GM23338 (cell line): ENCODE data around the gene RXYLT1. TPM values are rescaled to one million over a fixed set of nuclear protein-coding genes. Genes with fewer than 3 reads are reported as not detected.

Experiments
- ATAC-seq: fragments of 200-7000 bp; cut with Tn5 transposase; 3 replicates; pipeline ENCODE4 v1.9.1; 2020
- DNase-seq: peaks from one replicate; pipeline ENCODE4 v3.0.0-alpha.2; 2015; ENCODE audit warnings: low spot score
- H2AFZ ChIP-seq: fragments of 200-600 bp; sonication (generic); 2 replicates; pipeline ENCODE4 v1.8.0; 2016; ENCODE audit warnings: antibody characterized with exemption, mild to moderate bottlenecking, moderate library complexity
- H3F3A ChIP-seq: fragments of 200-600 bp; sonication (generic); replicated peaks from 2 replicates; pipeline ENCODE4 v1.8.0; 2017; ENCODE audit warnings: antibody characterized with exemption, mixed run types, low read depth
- H3K27ac ChIP-seq: fragments of 200-600 bp; sonication (generic); 2 replicates; pipeline ENCODE4 v1.6.1; 2016; ENCODE audit warnings: low read depth
- H3K27me3 ChIP-seq: fragments of 200-600 bp; sonication (generic); 2 replicates; pipeline ENCODE4 v1.8.0; 2016; ENCODE audit warnings: mild to moderate bottlenecking, mixed run types, moderate library complexity; ENCODE audit not compliant: insufficient read depth
- H3K36me3 ChIP-seq: fragments of 200-600 bp; sonication (generic); 2 replicates; pipeline ENCODE4 v1.8.0; 2016; ENCODE audit warnings: mild to moderate bottlenecking; ENCODE audit not compliant: insufficient read depth
- H3K4me1 ChIP-seq: fragments of 200-600 bp; sonication (generic); 2 replicates; pipeline ENCODE4 v1.8.0; 2016; ENCODE audit warnings: mild to moderate bottlenecking, moderate library complexity; ENCODE audit not compliant: insufficient read depth
- H3K4me2 ChIP-seq: fragments of 200-600 bp; sonication (generic); 2 replicates; pipeline ENCODE4 v1.7.1; 2017; ENCODE audit warnings: mixed run types
- H3K4me3 ChIP-seq: fragments of 200-600 bp; sonication (generic); 2 replicates; pipeline ENCODE4 v1.6.1; 2016; ENCODE audit warnings: mixed run types
- H3K79me2 ChIP-seq: fragments of 200-600 bp; sonication (generic); replicated peaks from 2 replicates; pipeline ENCODE4 v1.8.0; 2017; ENCODE audit warnings: mild to moderate bottlenecking; ENCODE audit not compliant: insufficient read depth
- H3K9me2 ChIP-seq: fragments of 200-600 bp; sonication (generic); 2 replicates; pipeline ENCODE4 v1.8.0; 2017; ENCODE audit not compliant: insufficient read depth
- H4K20me1 ChIP-seq: fragments of 200-600 bp; sonication (generic); replicated peaks from 2 replicates; pipeline ENCODE4 v1.8.0; 2017; ENCODE audit warnings: mild to moderate bottlenecking; ENCODE audit not compliant: insufficient read depth
- H3K27ac Mint-ChIP-seq: 2 replicates; pipeline ENCODE4 v1.8.0; 2020; ENCODE audit warnings: inconsistent platforms, mild to moderate bottlenecking, moderate library complexity, mixed read lengths
- H3K27me3 Mint-ChIP-seq: 3 replicates; pipeline ENCODE4 v1.8.0; 2022; ENCODE audit warnings: low read depth, mild to moderate bottlenecking, moderate library complexity, mixed read lengths, inconsistent platforms; ENCODE audit not compliant: insufficient read depth, poor library complexity
- H3K36me3 Mint-ChIP-seq: 3 replicates; pipeline ENCODE4 v1.8.0; 2021; ENCODE audit warnings: low read depth, mild to moderate bottlenecking, inconsistent platforms, moderate library complexity, mixed read lengths
- H3K4me1 Mint-ChIP-seq: 3 replicates; pipeline ENCODE4 v1.8.0; 2020; ENCODE audit warnings: mild to moderate bottlenecking, inconsistent platforms, mixed read lengths
- H3K4me3 Mint-ChIP-seq: 3 replicates; pipeline ENCODE4 v1.8.0; 2021; ENCODE audit warnings: moderate library complexity, mild to moderate bottlenecking, inconsistent platforms, mixed read lengths
- H3K9me3 Mint-ChIP-seq: 3 replicates; pipeline ENCODE4 v1.8.0; 2020; ENCODE audit warnings: moderate library complexity, mild to moderate bottlenecking, inconsistent platforms, mixed read lengths
- CREB1 ChIP-seq: fragments of 250-450 bp; sonication (Bioruptor Pico); IDR thresholded peaks from 2 replicates; pipeline ENCODE4 v1.5.0; 2020; ENCODE audit warnings: low read depth, mild to moderate bottlenecking, moderate library complexity
- EZH2 ChIP-seq: fragments of 200-600 bp; sonication (generic); IDR thresholded peaks from one replicate; pipeline ENCODE4 v1.8.0; 2017; ENCODE audit warnings: antibody characterized with exemption, mild to moderate bottlenecking, low read depth; ENCODE audit not compliant: unreplicated experiment
- EZH2phosphoT487 ChIP-seq: fragments of 200-600 bp; sonication (generic); IDR thresholded peaks from one replicate; pipeline ENCODE4 v1.8.1; 2018; ENCODE audit warnings: antibody characterized with exemption; ENCODE audit not compliant: unreplicated experiment
- JUNB ChIP-seq: IDR thresholded peaks from one replicate; pipeline ENCODE4 v1.6.1; 2016; ENCODE audit warnings: antibody characterized with exemption; ENCODE audit not compliant: unreplicated experiment
- NANOG ChIP-seq: IDR thresholded peaks from 2 replicates; pipeline ENCODE4 v1.6.1; 2016; ENCODE audit warnings: antibody characterized with exemption, borderline replicate concordance
- POLR2AphosphoS5 ChIP-seq: IDR thresholded peaks from 2 replicates; pipeline ENCODE4 v1.6.1; 2016; ENCODE audit warnings: antibody characterized with exemption, low read depth
- STAT1 ChIP-seq: IDR thresholded peaks from one replicate; pipeline ENCODE4 v1.6.1; 2016; ENCODE audit warnings: antibody characterized with exemption; ENCODE audit not compliant: unreplicated experiment
- ZNF114 ChIP-seq: fragments of 250-450 bp; sonication (Bioruptor Pico); IDR thresholded peaks from 2 replicates; pipeline ENCODE4 v1.5.0; 2020; ENCODE audit warnings: mild to moderate bottlenecking, moderate library complexity
- ZNF331 ChIP-seq: fragments of 250-450 bp; sonication (Bioruptor Pico); IDR thresholded peaks from 2 replicates; pipeline ENCODE4 v1.5.0; 2020; ENCODE audit warnings: low read depth, mild to moderate bottlenecking, moderate library complexity
- polyA plus RNA-seq: library from polyadenylated mRNA; unstranded; fragments of >200 nt; fragmentation: Nextera tagmentation; extraction: Ambion mirVana; gene quantifications from 2 replicates; pipeline ENCODE4 v1.2.1, GENCODE V29; 2016
- total RNA-seq: library from RNA; depleted of rRNA; stranded (reverse); fragments of >200 nt; shearing (Covaris generic); gene quantifications from 2 replicates; pipeline ENCODE4 v1.2.3, GENCODE V29; 2014
- TF ChIP-seq, protein P1 (sequence below): IDR thresholded peaks from one replicate; pipeline ENCODE4 v1.6.1; 2018; ENCODE audit warnings: antibody characterized with exemption; ENCODE audit not compliant: unreplicated experiment
- TF ChIP-seq, protein P2 (sequence below): IDR thresholded peaks from 2 replicates; pipeline ENCODE4 v1.6.1; 2016; ENCODE audit warnings: antibody characterized with exemption
- TF ChIP-seq, protein P3 (sequence below): fragments of 250-450 bp; sonication (Bioruptor Pico); IDR thresholded peaks from 2 replicates; pipeline ENCODE4 v1.5.0; 2020; ENCODE audit warnings: mild to moderate bottlenecking, moderate library complexity
- TF ChIP-seq, protein P4 (sequence below), 2 experiments: fragments of 200-600 bp in 1 of 2; sonication (generic) in 1 of 2; conservative IDR thresholded peaks; 2 replicates each; pipeline versions ENCODE4 v1.5.1 to v1.6.1; 2016 to 2017; ENCODE audit warnings: antibody characterized with exemption in 2 of 2, low read depth in 2 of 2, mild to moderate bottlenecking in 2 of 2, moderate library complexity in 1 of 2

RXYLT1 gene
- total and polyA plus RNA-seq, 2 experiments from 2014 or later = 10.1 to 11.1 TPM

DNA sequence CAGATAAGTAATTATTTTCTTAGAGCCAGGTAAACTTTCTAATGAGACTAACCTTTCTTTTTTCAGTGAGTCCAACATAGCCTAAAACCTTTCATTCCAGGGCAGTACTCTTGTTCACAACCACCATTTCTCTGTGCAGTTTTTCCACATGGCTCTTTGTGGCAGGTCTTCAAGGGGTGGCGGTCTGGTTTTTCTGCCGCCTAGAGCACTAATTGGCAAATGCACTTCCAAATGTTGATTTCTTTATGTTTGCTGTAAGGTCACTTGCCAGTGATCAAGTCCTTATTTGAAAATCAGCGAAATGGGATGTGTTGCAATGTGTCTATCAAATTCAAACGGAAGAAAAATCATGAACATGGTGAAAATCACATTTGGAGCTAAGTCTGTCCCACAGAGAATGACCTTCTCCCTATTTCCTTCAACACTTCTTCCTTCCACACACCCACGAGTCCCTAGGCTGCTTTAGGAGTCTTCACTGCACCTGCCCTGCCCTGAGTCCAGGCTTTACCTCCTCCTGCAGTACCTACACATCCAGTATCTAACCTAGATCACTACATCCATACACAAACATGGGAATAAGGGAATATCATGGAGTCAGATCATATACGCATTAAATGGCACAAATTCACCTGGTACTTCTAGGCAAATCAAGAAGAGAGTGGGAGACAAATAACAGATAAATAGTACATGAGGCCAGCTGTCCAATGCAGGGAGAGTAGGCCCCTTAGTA, 66.7 kb downstream of the RXYLT1 start:
- Histone ChIP-seq H3K27ac (no peak overlapping the region), H3K4me2 (peak overlapping the region; percentile 100), H3K79me2 (peaks cover 62% of the 10 kb centered on the region), H3K9me2 (no peaks in the 10 kb centered on the region), H3K27me3 (peaks cover 20% of the 10 kb centered on the region), H3K4me1 (peaks cover 16% of the 10 kb centered on the region), H3F3A (0 out of 2 replicates have a peak, but pooled peaks cover 7% of the 10 kb centered on the region), H3K4me3 (peak overlapping the region; percentile 99), H3K36me3 (no peaks in the 10 kb centered on the region), H2AFZ (no peak overlapping the region), H4K20me1 (peaks cover 4% of the 10 kb centered on the region)
- Mint-ChIP-seq H3K27ac (no peak overlapping the region), H3K4me3 (peak overlapping the region; percentile 95), H3K36me3 (peaks cover 2% of the 10 kb centered on the region; the same call in 1 of the 3 replicates), H3K4me1 (peaks cover 21% of the 10 kb centered on the region), H3K9me3 (no peaks in the 10 kb centered on the region; the same call in 2 of the 3 replicates), H3K27me3 (peaks cover 8% of the 10 kb centered on the region)
- DNase-seq (no peak), ATAC-seq (no peak)
- TF ChIP-seq, protein P1, sequence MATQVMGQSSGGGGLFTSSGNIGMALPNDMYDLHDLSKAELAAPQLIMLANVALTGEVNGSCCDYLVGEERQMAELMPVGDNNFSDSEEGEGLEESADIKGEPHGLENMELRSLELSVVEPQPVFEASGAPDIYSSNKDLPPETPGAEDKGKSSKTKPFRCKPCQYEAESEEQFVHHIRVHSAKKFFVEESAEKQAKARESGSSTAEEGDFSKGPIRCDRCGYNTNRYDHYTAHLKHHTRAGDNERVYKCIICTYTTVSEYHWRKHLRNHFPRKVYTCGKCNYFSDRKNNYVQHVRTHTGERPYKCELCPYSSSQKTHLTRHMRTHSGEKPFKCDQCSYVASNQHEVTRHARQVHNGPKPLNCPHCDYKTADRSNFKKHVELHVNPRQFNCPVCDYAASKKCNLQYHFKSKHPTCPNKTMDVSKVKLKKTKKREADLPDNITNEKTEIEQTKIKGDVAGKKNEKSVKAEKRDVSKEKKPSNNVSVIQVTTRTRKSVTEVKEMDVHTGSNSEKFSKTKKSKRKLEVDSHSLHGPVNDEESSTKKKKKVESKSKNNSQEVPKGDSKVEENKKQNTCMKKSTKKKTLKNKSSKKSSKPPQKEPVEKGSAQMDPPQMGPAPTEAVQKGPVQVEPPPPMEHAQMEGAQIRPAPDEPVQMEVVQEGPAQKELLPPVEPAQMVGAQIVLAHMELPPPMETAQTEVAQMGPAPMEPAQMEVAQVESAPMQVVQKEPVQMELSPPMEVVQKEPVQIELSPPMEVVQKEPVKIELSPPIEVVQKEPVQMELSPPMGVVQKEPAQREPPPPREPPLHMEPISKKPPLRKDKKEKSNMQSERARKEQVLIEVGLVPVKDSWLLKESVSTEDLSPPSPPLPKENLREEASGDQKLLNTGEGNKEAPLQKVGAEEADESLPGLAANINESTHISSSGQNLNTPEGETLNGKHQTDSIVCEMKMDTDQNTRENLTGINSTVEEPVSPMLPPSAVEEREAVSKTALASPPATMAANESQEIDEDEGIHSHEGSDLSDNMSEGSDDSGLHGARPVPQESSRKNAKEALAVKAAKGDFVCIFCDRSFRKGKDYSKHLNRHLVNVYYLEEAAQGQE = no peak
- no peak for TF ChIP-seq JUNB
- no peak for TF ChIP-seq CREB1 (CRISPR knock-in tag)
- no peak for TF ChIP-seq STAT1
- TF ChIP-seq NANOG = no peak
- TF ChIP-seq, protein P2, sequence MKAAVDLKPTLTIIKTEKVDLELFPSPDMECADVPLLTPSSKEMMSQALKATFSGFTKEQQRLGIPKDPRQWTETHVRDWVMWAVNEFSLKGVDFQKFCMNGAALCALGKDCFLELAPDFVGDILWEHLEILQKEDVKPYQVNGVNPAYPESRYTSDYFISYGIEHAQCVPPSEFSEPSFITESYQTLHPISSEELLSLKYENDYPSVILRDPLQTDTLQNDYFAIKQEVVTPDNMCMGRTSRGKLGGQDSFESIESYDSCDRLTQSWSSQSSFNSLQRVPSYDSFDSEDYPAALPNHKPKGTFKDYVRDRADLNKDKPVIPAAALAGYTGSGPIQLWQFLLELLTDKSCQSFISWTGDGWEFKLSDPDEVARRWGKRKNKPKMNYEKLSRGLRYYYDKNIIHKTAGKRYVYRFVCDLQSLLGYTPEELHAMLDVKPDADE = no peak
- TF ChIP-seq, protein P3, sequence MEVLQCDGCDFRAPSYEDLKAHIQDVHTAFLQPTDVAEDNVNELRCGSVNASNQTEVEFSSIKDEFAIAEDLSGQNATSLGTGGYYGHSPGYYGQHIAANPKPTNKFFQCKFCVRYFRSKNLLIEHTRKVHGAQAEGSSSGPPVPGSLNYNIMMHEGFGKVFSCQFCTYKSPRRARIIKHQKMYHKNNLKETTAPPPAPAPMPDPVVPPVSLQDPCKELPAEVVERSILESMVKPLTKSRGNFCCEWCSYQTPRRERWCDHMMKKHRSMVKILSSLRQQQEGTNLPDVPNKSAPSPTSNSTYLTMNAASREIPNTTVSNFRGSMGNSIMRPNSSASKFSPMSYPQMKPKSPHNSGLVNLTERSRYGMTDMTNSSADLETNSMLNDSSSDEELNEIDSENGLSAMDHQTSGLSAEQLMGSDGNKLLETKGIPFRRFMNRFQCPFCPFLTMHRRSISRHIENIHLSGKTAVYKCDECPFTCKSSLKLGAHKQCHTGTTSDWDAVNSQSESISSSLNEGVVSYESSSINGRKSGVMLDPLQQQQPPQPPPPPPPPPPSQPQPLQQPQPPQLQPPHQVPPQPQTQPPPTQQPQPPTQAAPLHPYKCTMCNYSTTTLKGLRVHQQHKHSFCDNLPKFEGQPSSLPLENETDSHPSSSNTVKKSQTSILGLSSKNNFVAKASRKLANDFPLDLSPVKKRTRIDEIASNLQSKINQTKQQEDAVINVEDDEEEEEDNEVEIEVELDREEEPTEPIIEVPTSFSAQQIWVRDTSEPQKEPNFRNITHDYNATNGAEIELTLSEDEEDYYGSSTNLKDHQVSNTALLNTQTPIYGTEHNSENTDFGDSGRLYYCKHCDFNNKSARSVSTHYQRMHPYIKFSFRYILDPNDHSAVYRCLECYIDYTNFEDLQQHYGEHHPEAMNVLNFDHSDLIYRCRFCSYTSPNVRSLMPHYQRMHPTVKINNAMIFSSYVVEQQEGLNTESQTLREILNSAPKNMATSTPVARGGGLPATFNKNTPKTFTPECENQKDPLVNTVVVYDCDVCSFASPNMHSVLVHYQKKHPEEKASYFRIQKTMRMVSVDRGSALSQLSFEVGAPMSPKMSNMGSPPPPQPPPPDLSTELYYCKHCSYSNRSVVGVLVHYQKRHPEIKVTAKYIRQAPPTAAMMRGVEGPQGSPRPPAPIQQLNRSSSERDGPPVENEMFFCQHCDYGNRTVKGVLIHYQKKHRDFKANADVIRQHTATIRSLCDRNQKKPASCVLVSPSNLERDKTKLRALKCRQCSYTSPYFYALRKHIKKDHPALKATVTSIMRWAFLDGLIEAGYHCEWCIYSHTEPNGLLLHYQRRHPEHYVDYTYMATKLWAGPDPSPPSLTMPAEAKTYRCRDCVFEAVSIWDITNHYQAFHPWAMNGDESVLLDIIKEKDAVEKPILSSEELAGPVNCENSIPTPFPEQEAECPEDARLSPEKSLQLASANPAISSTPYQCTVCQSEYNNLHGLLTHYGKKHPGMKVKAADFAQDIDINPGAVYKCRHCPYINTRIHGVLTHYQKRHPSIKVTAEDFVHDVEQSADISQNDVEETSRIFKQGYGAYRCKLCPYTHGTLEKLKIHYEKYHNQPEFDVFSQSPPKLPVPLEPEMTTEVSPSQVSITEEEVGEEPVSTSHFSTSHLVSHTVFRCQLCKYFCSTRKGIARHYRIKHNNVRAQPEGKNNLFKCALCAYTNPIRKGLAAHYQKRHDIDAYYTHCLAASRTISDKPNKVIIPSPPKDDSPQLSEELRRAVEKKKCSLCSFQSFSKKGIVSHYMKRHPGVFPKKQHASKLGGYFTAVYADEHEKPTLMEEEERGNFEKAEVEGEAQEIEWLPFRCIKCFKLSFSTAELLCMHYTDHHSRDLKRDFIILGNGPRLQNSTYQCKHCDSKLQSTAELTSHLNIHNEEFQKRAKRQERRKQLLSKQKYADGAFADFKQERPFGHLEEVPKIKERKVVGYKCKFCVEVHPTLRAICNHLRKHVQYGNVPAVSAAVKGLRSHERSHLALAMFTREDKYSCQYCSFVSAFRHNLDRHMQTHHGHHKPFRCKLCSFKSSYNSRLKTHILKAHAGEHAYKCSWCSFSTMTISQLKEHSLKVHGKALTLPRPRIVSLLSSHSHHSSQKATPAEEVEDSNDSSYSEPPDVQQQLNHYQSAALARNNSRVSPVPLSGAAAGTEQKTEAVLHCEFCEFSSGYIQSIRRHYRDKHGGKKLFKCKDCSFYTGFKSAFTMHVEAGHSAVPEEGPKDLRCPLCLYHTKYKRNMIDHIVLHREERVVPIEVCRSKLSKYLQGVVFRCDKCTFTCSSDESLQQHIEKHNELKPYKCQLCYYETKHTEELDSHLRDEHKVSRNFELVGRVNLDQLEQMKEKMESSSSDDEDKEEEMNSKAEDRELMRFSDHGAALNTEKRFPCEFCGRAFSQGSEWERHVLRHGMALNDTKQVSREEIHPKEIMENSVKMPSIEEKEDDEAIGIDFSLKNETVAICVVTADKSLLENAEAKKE (CRISPR knock-in tag) = no peak
- no peak for TF ChIP-seq POLR2AphosphoS5
- TF ChIP-seq EZH2phosphoT487 = no peak
- no peak for TF ChIP-seq ZNF114 (CRISPR knock-in tag)
- TF ChIP-seq, protein P4, sequence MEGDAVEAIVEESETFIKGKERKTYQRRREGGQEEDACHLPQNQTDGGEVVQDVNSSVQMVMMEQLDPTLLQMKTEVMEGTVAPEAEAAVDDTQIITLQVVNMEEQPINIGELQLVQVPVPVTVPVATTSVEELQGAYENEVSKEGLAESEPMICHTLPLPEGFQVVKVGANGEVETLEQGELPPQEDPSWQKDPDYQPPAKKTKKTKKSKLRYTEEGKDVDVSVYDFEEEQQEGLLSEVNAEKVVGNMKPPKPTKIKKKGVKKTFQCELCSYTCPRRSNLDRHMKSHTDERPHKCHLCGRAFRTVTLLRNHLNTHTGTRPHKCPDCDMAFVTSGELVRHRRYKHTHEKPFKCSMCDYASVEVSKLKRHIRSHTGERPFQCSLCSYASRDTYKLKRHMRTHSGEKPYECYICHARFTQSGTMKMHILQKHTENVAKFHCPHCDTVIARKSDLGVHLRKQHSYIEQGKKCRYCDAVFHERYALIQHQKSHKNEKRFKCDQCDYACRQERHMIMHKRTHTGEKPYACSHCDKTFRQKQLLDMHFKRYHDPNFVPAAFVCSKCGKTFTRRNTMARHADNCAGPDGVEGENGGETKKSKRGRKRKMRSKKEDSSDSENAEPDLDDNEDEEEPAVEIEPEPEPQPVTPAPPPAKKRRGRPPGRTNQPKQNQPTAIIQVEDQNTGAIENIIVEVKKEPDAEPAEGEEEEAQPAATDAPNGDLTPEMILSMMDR (conservative IDR thresholded peaks at IDR 0.05; ENCODE audit: low read depth in 2 of 2) = no peak
- no peak for TF ChIP-seq EZH2
- no peak for TF ChIP-seq ZNF331 (CRISPR knock-in tag)
